GM21786 (cell line): ENCODE measurements around the gene TMEM186.
"Not testable (repeated sequence)": the region's sequence is repeated elsewhere in the genome, so short reads cannot be mapped to it uniquely, and the experiment has no call there.

Source experiments
- ATAC-seq: cut with Tn5 transposase; IDR thresholded peaks from one replicate; pipeline ENCODE4 v1.9.1; 2021; ENCODE audit not compliant: unreplicated experiment

Gene TMEM186

GRCh38 chr16:8797364-8798173, at the start of gene TMEM186, which contains the start of gene PMM2:
TMEM186 (minus strand) TSS chr16:8797639; CDS start chr16:8797614, 25 bp downstream.
PMM2 (plus strand) TSS chr16:8797839; CDS start chr16:8797883, 44 bp downstream.
- peak; percentile 93 for ATAC-seq

DNA sequence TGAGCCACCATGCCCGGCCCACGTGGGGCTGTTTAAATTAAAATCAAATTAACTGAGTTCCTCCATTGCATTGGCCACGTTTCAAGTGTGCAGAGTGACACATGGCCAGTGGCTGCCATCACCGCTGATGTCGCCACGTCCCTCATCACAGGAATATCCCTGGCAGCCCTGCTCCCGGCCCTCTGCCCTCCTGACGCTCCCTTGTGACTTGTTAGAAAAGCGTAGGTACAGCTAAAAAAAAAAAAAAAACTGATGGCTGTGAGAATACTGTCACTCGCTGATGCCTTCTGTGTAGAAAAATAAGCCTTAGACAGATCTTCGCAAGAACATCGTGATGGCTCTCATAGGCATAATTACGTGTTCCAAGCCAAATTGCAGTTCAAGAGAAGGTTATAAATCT, 49.7 kb upstream of the TMEM186 start:
- no peak for ATAC-seq

DNA sequence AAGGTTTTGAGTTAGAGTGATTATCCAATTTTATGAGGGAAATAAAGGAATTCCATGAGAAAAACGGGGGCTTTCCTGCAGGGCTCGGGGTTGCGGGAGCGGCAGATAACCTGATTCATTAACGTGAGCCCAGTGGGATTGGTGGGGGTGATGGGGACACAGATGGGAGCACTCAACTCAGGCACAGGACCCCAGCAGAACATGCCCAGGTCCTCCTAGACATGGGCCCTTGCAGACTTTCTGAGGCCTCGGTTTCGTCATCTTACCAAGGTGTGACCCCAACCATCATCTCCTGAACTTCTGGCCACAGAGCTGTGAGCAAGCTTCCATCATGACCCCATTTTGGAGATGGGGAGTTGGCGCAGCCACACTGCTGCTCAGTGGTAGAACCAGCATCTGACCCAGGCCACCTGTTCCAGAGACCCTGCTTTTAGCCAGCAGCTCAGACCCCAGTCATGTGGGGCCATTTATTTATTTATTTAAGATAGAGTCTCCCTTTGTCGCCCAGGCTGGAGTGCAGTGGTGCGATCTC, 49.0 kb upstream of the TMEM186 start:
- ATAC-seq, result no peak

- no peak for ATAC-seq
Observed at GRCh38 chr16:8845699-8846298, 48.4 kb upstream of the TMEM186 start.

GRCh38 chr16:8843296-8843695, 45.9 kb upstream of the TMEM186 start:
- ATAC-seq, result not testable (repeated sequence)

- not testable (repeated sequence) for ATAC-seq
Observed at GRCh38 chr16:8842016-8842415, 44.6 kb upstream of the TMEM186 start.

DNA sequence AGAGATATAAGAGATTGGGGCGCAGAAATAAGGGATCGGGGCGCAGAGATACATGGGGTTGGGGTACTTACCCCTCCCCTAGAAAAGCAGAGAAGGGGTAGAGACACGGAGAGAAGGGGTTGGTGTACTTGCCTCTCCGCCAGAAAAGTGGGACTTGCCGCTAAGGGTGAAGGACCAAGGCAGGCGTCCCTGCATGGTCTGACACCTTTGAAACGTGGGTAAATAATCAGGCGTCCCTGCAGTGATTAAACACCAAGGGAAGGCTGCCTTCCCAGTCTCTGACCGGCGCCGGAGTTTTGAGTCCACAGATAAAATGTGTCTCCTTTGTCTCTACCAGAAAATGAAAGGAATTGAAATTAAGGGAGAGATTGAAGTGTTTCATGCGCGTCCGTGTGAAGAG, 40.2 kb upstream of the TMEM186 start:
- not testable (repeated sequence) for ATAC-seq

GRCh38 chr16:8836797-8837196, 39.4 kb upstream of the TMEM186 start:
- not testable (repeated sequence) for ATAC-seq

DNA sequence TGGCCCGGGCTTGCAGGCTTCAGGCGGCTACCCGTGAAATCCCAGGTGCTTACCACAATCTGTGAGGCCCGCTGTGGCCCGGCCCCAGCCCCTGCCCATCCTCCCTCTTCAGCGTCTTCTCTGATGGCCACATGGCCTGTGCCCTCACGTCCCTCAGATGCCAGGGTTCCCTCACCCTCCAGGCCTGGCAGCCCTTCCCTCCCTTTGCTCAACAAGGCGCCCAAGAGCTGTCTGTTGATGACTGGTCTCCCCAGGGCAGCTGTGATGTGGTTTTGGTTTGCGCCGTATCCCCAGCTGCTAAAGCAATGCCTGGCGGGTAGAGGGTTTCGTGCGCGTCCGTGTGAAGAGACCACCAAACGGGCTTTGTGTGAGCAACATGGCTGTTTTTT, 35.3 kb upstream of the TMEM186 start:
- no peak for ATAC-seq

GRCh38 chr16:8831871-8832716, 34.7 kb upstream of the TMEM186 start:
- no peak for ATAC-seq

DNA sequence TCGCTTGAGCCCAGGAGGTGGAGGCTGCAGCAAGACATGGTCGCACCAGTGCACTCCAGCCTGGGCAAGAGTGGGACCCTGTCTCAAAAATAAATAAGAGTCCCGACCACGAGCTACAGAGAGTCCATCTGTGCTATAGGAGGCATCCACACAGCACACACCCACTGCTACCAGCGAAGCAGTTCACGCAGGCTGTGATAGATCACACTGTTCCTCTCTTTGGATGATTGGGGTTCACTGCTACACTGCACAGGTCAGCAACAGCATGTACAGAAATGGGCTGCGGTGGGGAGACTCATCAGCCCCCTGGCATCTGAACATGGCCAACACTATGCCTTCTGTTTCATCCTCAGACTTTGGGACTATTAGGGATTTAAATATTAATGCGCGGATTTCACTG, 34.0 kb upstream of the TMEM186 start:
- no peak for ATAC-seq

DNA sequence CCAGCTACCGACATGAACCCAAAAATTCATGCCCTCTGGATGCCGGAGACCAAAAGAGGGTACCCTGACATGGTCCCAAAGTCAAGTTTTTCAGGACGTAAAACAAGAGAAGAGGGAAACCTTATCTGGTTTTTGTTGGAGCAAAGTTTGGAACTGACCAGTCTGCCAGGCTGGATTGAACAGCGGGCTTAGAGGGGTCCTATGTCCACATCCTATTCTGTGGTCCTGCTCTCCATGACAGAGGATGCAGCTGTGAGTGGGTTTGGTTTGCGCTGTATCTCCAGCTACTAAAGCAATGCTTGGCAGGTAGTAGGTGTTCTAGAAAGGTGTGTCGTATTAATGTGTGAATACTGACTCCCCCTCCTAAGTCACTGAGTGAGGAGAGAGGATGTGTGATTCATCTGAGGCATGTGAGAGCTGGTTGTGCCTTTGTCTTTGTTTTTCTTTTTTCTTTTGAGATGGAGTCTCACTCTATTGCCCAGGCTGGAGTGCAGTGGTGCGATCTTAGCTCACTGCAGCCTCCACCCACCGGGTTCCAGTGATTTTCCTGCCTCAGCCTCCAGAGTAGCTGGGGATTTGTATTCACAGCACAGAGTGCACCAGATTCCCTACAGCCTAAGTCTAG, 31.2 kb upstream of the TMEM186 start:
- no peak for ATAC-seq

- ATAC-seq, result no peak
Observed at GRCh38 chr16:8826278-8826879, 28.9 kb upstream of the TMEM186 start.

DNA sequence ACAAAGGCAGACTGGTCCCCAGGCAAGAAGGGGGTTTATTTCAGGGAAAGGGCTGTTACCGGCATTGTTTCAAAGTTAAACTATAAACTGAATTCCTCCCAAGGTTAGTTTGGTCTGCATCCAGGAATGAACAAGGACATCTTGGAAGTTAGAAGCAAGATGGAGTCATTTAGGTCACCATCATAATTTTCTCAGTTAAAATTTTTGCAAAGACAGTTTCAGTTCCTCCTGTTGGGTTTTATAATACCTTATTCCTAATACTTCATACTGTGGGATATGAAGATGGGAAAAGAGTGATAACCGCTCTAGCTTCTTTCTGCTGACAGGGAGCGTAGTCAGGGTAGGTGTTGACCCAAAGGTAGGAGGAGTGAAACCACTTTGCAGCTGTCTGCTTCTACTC, 25.0 kb upstream of the TMEM186 start:
- no peak for ATAC-seq

GRCh38 chr16:8819411-8820034, 22.1 kb upstream of the TMEM186 start:
- no peak for ATAC-seq

GRCh38 chr16:8818504-8819270, 21.2 kb upstream of the TMEM186 start:
- ATAC-seq, result peak; percentile 84

GRCh38 chr16:8816967-8817655, 19.7 kb upstream of the TMEM186 start:
- no peak for ATAC-seq

GRCh38 chr16:8814095-8814806, 16.8 kb upstream of the TMEM186 start:
- ATAC-seq, result no peak
